OCI-LY7 (cell line): ENCODE data around the gene DUOXA1. TPM values are rescaled to one million over a fixed set of nuclear protein-coding genes. Genes with fewer than 3 reads are reported as not detected.
A peak's percentile ranks its signal among the peaks of the same experiment; 100 is the strongest.

ENCODE experiments used
- BruUV-seq: library from RNA; stranded (reverse); fragments of 400-500 nt; replicated peaks from 2 replicates; lab custom pipeline; 2021; lab: Mats Ljungman, UMichigan
- CTCF ChIA-PET: fragments of 300-600 bp; sonication (Branson Sonifier 250); formaldehyde crosslinking; loops from one replicate; lab custom pipeline; 2022; ENCODE audit warnings: antibody characterized with exemption; ENCODE audit not compliant: unreplicated experiment; lab: Charles Lee
- POLR2A ChIA-PET: fragments of 300-600 bp; sonication (Branson Sonifier 250); formaldehyde crosslinking; loops from one replicate; lab custom pipeline; 2022; ENCODE audit warnings: antibody characterized with exemption; lab: Charles Lee
- DNase-seq: peaks from one replicate; pipeline ENCODE4 v3.0.0-alpha.2; 2015; ENCODE audit warnings: low spot score
- H2AFZ ChIP-seq: fragments of 200-600 bp; sonication (generic), shearing (Covaris generic); 2 replicates; pipeline ENCODE4 v1.6.1; 2014; ENCODE audit warnings: mild to moderate bottlenecking, antibody characterized with exemption, low read length, moderate library complexity
- H3K27ac ChIP-seq: fragments of 200-600 bp; sonication (generic); 2 replicates; pipeline ENCODE4 v1.5.1; 2014; ENCODE audit warnings: mixed run types, low read depth, mild to moderate bottlenecking, moderate library complexity, low read length, inconsistent platforms; ENCODE audit not compliant: poor library complexity, severe bottlenecking
- H3K36me3 ChIP-seq: fragments of 200-600 bp; sonication (generic); 2 replicates; pipeline ENCODE4 v1.6.1; 2014; ENCODE audit warnings: mild to moderate bottlenecking, antibody characterized with exemption, low read length, moderate library complexity, mixed read lengths; ENCODE audit not compliant: insufficient read depth
- H3K4me1 ChIP-seq: fragments of 200-600 bp; sonication (generic); 2 replicates; pipeline ENCODE4 v1.5.1; 2014; ENCODE audit warnings: mild to moderate bottlenecking, low read length; ENCODE audit not compliant: insufficient read depth, poor library complexity, severe bottlenecking
- H3K4me2 ChIP-seq: fragments of 200-600 bp; sonication (generic); 2 replicates; pipeline ENCODE4 v1.6.1; 2014; ENCODE audit warnings: mild to moderate bottlenecking, low read length
- H3K4me3 ChIP-seq: fragments of 200-600 bp; sonication (generic); 2 replicates; pipeline ENCODE4 v1.5.1; 2014; ENCODE audit warnings: mild to moderate bottlenecking, low read depth, low read length; ENCODE audit not compliant: poor library complexity, severe bottlenecking
- H3K79me2 ChIP-seq: fragments of 200-600 bp; sonication (generic); 2 replicates; pipeline ENCODE4 v1.6.1; 2016; ENCODE audit warnings: low read depth, mild to moderate bottlenecking, low read length, moderate library complexity, mixed read lengths; ENCODE audit not compliant: insufficient read depth
- H3K9me2 ChIP-seq: fragments of 200-600 bp; sonication (generic); 2 replicates; pipeline ENCODE4 v1.6.1; 2016; ENCODE audit warnings: mild to moderate bottlenecking, low read length, mixed read lengths; ENCODE audit not compliant: insufficient read depth
- H3K9me3 ChIP-seq: fragments of 200-600 bp; sonication (generic); 2 replicates; pipeline ENCODE4 v1.6.1; 2014; ENCODE audit warnings: mild to moderate bottlenecking, mixed run types, low read length, mixed read lengths
- H4K20me1 ChIP-seq: fragments of 200-600 bp; sonication (generic); 2 replicates; pipeline ENCODE4 v1.6.1; 2014; ENCODE audit warnings: mild to moderate bottlenecking, antibody characterized with exemption, low read length, moderate library complexity, mixed read lengths; ENCODE audit not compliant: insufficient read depth
- EZH2phosphoT487 ChIP-seq: fragments of 200-600 bp; sonication (generic); IDR thresholded peaks from 2 replicates; pipeline ENCODE4 v1.6.1; 2018; ENCODE audit warnings: low read depth, borderline replicate concordance, mild to moderate bottlenecking, mixed run types, antibody characterized with exemption, low read length, moderate library complexity, mixed read lengths
- intact Hi-C: fragments of 100-400 bp; cut with micrococcal nuclease; formaldehyde crosslinking; loops from one replicate; pipeline ENCODE4 v1.10.0; 2022; ENCODE audit not compliant: unreplicated experiment
- total RNA-seq, 2 experiments: library from RNA; depleted of rRNA in 1 of 2; stranded (reverse); fragments of >200 nt in 1 of 2; shearing (Covaris generic) in 1 of 2; gene quantifications; 2 replicates each; pipeline ENCODE4 v1.2.3, GENCODE V29; 2014 to 2022
- TF ChIP-seq, protein P1 (sequence below): fragments of 200-600 bp; sonication (generic); conservative IDR thresholded peaks from 2 replicates; pipeline ENCODE4 v1.5.1; 2014; ENCODE audit warnings: mild to moderate bottlenecking, antibody characterized with exemption, low read length, moderate library complexity, mixed read lengths

Gene DUOXA1
- total RNA-seq, 2 experiments from 2014 or later: not detected

DNA sequence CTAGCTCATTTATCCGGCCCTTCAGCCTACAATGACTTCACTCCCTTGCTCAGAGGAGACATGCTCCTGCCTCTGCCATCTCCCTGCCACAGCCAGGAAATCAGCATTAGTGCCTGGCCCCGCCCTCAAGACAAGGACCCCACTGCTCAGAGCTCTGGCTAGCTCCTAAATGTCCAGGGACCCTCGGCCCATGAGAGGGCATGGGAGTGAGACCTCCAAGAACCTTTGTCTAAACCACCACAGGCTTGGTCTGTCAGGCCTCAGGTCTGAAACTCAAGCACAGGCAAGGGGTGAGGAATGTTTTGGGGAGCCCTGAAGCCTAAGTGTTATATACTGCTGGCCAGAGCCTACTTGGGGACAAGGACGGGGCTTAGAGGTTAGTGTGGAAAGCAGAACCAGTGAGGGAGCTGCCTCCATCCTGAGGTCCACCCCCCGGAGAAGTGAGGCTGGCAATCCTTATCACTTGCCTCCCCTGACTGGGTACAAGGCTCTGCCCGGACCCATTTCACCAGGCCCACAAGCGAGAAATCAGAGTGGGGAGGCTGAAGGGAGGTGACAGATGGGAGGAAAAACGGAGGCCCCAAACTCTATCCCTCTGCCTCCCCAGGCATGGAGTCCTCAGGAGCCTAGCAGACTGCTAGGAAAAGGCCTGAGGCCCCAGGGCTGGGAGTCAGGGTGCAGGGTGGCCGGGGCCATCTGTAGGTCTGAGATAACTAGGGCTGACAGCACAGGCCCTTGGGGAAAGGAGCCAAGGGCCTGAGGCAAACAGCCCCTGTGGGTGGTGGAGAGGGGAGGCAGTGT, 39.3 kb upstream of the DUOXA1 start:
- no peaks in the 10 kb centered on the region for H3K36me3 ChIP-seq
- no peak overlapping the region for H3K4me3 ChIP-seq
- BruUV-seq: no TSS peak
- no peaks in the 10 kb centered on the region for H3K9me2 ChIP-seq
- peak overlapping the region; percentile 64 for H3K27ac ChIP-seq
- POLR2A ChIA-PET: interaction anchor here (0.6 to 1.7 kb wide), 10 partner anchors 11 to 418 kb away, joined by 3 to 7 read pairs (median 4); partner anchors contain the start of gene BLOC1S6
- H4K20me1 ChIP-seq: no peaks in the 10 kb centered on the region
- intact Hi-C loops: loop anchor here (10.0 kb wide), 1 partner anchor 446 kb away; no protein-coding TSS in a partner anchor
- CTCF ChIA-PET: interaction anchor here (0.7 to 0.9 kb wide), 2 partner anchors 29 to 32 kb away, joined by 3 read pairs; no protein-coding TSS in a partner anchor
- H3K9me3 ChIP-seq: no peaks in the 10 kb centered on the region
- H3K4me1 ChIP-seq: peaks cover 39% of the 10 kb centered on the region
- H3K79me2 ChIP-seq: no peaks in the 10 kb centered on the region
- DNase-seq: no peak
- peak overlapping the region; percentile 66 for H3K4me2 ChIP-seq
- TF ChIP-seq, protein P1, sequence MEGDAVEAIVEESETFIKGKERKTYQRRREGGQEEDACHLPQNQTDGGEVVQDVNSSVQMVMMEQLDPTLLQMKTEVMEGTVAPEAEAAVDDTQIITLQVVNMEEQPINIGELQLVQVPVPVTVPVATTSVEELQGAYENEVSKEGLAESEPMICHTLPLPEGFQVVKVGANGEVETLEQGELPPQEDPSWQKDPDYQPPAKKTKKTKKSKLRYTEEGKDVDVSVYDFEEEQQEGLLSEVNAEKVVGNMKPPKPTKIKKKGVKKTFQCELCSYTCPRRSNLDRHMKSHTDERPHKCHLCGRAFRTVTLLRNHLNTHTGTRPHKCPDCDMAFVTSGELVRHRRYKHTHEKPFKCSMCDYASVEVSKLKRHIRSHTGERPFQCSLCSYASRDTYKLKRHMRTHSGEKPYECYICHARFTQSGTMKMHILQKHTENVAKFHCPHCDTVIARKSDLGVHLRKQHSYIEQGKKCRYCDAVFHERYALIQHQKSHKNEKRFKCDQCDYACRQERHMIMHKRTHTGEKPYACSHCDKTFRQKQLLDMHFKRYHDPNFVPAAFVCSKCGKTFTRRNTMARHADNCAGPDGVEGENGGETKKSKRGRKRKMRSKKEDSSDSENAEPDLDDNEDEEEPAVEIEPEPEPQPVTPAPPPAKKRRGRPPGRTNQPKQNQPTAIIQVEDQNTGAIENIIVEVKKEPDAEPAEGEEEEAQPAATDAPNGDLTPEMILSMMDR: no peak
- no peak for TF ChIP-seq EZH2phosphoT487
- peak overlapping the region; percentile 87; the same call in 1 of the 2 replicates for H2AFZ ChIP-seq

GRCh38 chr15:45168286-45168685, 38.6 kb upstream of the DUOXA1 start:
- no peak for TF ChIP-seq EZH2phosphoT487
- TF ChIP-seq, protein P1: no peak
- CTCF ChIA-PET: interaction anchor here (0.9 kb wide), 1 partner anchor 33 kb away, joined by 3 read pairs; no protein-coding TSS in a partner anchor
- Histone ChIP-seq H3K27ac (no peak overlapping the region), H3K36me3 (no peaks in the 10 kb centered on the region), H3K79me2 (no peaks in the 10 kb centered on the region), H4K20me1 (no peaks in the 10 kb centered on the region), H3K9me2 (no peaks in the 10 kb centered on the region), H3K4me3 (no peak overlapping the region), H3K4me2 (peak overlapping the region; percentile 66; the same call in 1 of the 2 replicates), H3K4me1 (peaks cover 39% of the 10 kb centered on the region), H3K9me3 (no peaks in the 10 kb centered on the region), H2AFZ (no peak overlapping the region)
- intact Hi-C loops: loop anchor here (10.0 kb wide), 1 partner anchor 447 kb away; no protein-coding TSS in a partner anchor
- DNase-seq: no peak
- POLR2A ChIA-PET: interaction anchor here (0.6 to 1.7 kb wide), 9 partner anchors 14 to 418 kb away, joined by 3 to 6 read pairs (median 3); partner anchors contain the start of gene BLOC1S6
- no TSS peak for BruUV-seq
